ENCODE measurements around the gene DTX3L. TPM values are rescaled to one million over a fixed set of nuclear protein-coding genes. Genes with fewer than 3 reads are reported as not detected.

Gene DTX3L
- total RNA-seq, result 28.1 to 32.5 TPM (median 30.3 TPM) in 3 replicates

DNA sequence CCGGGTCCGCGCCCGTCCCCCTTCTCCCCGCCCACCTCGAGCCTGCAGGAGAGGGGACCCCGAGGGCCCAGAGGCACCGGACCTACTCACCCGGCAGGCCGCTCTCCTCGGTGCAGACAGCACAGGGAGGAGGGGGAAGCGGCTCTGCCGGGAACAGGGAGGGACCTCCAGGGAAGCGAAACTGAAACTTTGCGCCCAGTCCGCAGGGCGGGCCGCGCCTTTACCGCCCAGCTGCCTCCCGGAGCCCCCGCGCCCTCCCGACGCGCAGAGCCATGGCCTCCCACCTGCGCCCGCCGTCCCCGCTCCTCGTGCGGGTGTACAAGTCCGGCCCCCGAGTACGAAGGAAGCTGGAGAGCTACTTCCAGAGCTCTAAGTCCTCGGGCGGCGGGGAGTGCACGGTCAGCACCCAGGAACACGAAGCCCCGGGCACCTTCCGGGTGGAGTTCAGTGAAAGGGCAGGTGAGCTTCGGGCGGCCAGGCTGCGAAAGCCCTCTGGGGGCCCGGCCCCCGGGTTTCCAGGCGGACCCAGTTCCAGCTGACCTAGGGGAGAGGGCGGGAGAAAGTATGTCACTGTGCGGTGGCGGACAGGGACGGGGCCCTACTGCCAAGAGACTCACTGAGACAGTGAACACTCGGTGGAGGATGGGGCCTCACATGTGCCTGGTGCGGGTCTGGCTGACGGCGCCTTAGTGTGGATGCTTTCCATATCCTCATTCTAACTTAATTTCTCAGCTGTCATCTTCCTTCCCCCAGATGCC, at the start of gene DTX3L, which contains the start of gene PARP9:
Gene DTX3L, plus strand, starts transcription at position 184 of the 758 bp plus-strand sequence. Its CDS starts 89 bp downstream, at position 273.
Gene PARP9, minus strand, starts transcription at position 146 of the 758 bp plus-strand sequence. CDS start 4,680 bp downstream, outside the sequence.
- Mint-ChIP-seq H3K27me3 (ENCODE audit: low read depth) (no peaks in the 10 kb centered on the region), H3K4me3 (peak within 1 kb of the TSS; percentile 72), H3K36me3 (peaks cover 27% of the 10 kb centered on the region), H3K27ac (peak within 1 kb of the TSS; percentile 96), H3K4me1 (peaks cover 24% of the 10 kb centered on the region), H3K9me3 (no peaks in the 10 kb centered on the region)
- DNase-seq (ENCODE audit: low spot score in 2 of 2, unreplicated experiment in 2 of 2), result peak; percentile 42 to 76
- TF ChIP-seq, protein P1, sequence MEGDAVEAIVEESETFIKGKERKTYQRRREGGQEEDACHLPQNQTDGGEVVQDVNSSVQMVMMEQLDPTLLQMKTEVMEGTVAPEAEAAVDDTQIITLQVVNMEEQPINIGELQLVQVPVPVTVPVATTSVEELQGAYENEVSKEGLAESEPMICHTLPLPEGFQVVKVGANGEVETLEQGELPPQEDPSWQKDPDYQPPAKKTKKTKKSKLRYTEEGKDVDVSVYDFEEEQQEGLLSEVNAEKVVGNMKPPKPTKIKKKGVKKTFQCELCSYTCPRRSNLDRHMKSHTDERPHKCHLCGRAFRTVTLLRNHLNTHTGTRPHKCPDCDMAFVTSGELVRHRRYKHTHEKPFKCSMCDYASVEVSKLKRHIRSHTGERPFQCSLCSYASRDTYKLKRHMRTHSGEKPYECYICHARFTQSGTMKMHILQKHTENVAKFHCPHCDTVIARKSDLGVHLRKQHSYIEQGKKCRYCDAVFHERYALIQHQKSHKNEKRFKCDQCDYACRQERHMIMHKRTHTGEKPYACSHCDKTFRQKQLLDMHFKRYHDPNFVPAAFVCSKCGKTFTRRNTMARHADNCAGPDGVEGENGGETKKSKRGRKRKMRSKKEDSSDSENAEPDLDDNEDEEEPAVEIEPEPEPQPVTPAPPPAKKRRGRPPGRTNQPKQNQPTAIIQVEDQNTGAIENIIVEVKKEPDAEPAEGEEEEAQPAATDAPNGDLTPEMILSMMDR (IDR thresholded peaks at IDR 0.05; ENCODE audit: unreplicated experiment), result no peak

DNA sequence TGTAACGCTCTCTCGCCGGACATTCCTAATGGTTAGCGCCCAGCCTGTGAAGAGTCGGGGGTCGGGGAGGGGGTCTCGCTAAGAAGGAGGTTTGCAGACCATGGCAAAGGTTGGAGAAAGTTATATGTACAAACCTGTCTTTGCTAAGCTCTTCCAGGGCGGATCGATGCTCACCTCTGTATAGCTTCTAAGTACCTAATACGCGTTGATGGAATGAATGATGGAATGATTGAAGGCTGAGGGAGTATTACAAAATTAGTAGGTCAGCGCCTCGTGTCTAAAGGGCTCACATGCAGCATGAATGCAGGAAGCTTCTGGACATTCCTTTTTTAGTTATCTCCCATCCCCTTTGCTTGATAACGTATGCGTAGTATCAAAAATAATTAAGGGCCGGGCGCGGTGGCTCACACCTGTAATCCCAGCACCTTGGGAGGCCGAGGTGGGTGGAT, 49.1 kb upstream of the DTX3L start:
- H3K9me3 Mint-ChIP-seq, result peaks cover 1% of the 10 kb centered on the region
- H3K27ac Mint-ChIP-seq, result peak overlapping the region; percentile 90
- no peaks in the 10 kb centered on the region for H3K36me3 Mint-ChIP-seq
- TF ChIP-seq, protein P1 (IDR thresholded peaks at IDR 0.05; ENCODE audit: unreplicated experiment), result no peak
- peaks cover 23% of the 10 kb centered on the region for H3K4me1 Mint-ChIP-seq
- H3K4me3 Mint-ChIP-seq, result peak overlapping the region; percentile 85
- H3K27me3 Mint-ChIP-seq (ENCODE audit: low read depth), result peaks cover 3% of the 10 kb centered on the region
- DNase-seq (ENCODE audit: low spot score in 2 of 2, unreplicated experiment in 2 of 2), result no peak

DNA sequence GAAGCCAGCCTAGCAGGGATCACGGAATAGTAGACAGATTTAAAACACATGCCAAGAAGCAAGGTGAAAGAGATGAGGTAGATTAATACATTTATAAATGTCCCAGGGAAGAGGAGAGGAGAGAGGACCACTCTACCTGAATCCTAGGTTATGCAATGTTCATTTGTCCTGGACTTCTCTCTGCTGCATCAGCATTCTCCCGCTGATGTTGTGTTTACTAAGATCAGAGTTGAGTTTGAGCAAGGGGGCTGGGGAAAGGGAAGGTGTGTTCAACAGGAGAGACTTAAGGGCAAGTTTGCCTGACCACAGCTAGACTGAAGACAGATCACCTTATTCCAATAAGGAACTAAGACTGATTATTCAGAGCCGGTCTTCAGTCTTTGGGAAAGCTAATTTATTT, 48.3 kb upstream of the DTX3L start:
- no peaks in the 10 kb centered on the region for H3K36me3 Mint-ChIP-seq
- TF ChIP-seq, protein P1 (IDR thresholded peaks at IDR 0.05; ENCODE audit: unreplicated experiment), result no peak
- no peak for DNase-seq (ENCODE audit: low spot score in 2 of 2, unreplicated experiment in 2 of 2)
- no peaks in the 10 kb centered on the region for H3K9me3 Mint-ChIP-seq
- peaks cover 23% of the 10 kb centered on the region for H3K4me1 Mint-ChIP-seq
- H3K4me3 Mint-ChIP-seq, result peak overlapping the region; percentile 31
- H3K27me3 Mint-ChIP-seq (ENCODE audit: low read depth), result peaks cover 3% of the 10 kb centered on the region
- no peak overlapping the region for H3K27ac Mint-ChIP-seq

DNA sequence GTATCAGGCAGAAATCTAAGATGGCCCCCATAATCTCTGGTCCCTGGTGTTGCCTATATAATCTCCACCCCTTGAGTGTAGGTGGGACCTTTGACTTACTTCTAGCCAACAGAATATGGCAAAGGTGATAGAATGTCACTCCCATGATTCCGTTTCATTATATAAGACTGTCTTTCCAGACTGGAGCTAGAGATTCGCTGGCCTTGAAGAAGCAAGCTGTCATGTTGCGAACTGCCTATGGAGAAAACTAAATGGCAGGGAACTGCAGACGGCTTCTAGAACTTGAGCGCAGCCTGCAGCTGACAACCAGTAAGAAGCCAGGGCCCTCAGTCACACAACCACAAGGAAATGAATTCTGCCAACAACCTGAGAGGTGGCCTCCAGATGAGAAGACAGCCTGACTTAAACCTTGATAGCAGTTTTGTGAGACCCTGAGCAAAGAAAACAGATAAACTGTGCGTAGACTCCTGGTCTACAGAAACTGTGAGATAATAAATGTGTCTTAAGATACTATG, 47.2 kb upstream of the DTX3L start:
- Mint-ChIP-seq H3K9me3 (no peaks in the 10 kb centered on the region), H3K4me1 (peaks cover 14% of the 10 kb centered on the region), H3K4me3 (no peak overlapping the region), H3K27ac (no peak overlapping the region), H3K27me3 (ENCODE audit: low read depth) (peaks cover 3% of the 10 kb centered on the region), H3K36me3 (no peaks in the 10 kb centered on the region)
- DNase-seq (ENCODE audit: low spot score in 2 of 2, unreplicated experiment in 2 of 2), result no peak
- TF ChIP-seq, protein P1 (IDR thresholded peaks at IDR 0.05; ENCODE audit: unreplicated experiment), result no peak

DNA sequence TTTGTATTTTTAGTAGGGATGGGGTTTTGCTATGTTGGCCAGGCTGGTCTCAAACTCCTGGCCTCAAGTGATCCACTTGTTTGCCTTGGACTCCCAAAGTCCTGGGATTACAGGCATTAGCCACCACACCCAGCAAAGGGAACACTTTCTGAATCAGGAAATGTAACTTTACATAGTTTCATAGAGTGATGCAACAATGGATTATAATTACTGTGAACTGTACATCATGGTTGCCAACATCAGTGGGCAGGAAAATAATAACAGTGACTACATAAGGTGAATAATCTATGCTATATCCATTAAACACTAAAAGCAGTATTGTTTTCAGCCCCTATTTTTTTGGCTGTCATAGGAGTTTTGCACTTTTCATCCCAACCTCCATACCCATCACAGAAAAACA, 44.4 kb upstream of the DTX3L start:
- Mint-ChIP-seq H3K4me3 (no peak overlapping the region), H3K27me3 (ENCODE audit: low read depth) (peaks cover 3% of the 10 kb centered on the region), H3K4me1 (peaks cover 3% of the 10 kb centered on the region)

More for the DNA sequence above, 44.4 kb upstream of the DTX3L start:
- TF ChIP-seq, protein P1 (IDR thresholded peaks at IDR 0.05; ENCODE audit: unreplicated experiment), result no peak
- H3K9me3 Mint-ChIP-seq, result no peaks in the 10 kb centered on the region
- H3K27ac Mint-ChIP-seq, result no peak overlapping the region
- DNase-seq (ENCODE audit: low spot score in 2 of 2, unreplicated experiment in 2 of 2), result no peak
- no peaks in the 10 kb centered on the region for H3K36me3 Mint-ChIP-seq
